K562 (cell line): Measurements from ENCODE around the gene PGPEP1. TPM values are rescaled to one million over a fixed set of nuclear protein-coding genes. Genes with fewer than 3 reads are reported as not detected.

ENCODE experiments used
- ATF4 ChIP-seq: fragments of 450-650 bp; formaldehyde crosslinking; IDR thresholded peaks from 2 replicates; pipeline ENCODE4 v1.4.0; 2022; ENCODE audit warnings: mild to moderate bottlenecking, moderate library complexity
- BRF2 ChIP-seq: IDR thresholded peaks from 3 replicates; pipeline ENCODE4 v1.6.1; 2011; ENCODE audit warnings: borderline replicate concordance, mild to moderate bottlenecking; ENCODE audit not compliant: insufficient read length, insufficient read depth
- CBFA2T3 ChIP-seq: fragments of 450-650 bp; IDR thresholded peaks from 2 replicates; pipeline ENCODE4 v1.6.1; 2017
- DPF2 ChIP-seq: fragments of 450-650 bp; IDR thresholded peaks from 2 replicates; pipeline ENCODE4 v1.6.1; 2016
- EP400 ChIP-seq: fragments of 450-650 bp; IDR thresholded peaks from 2 replicates; pipeline ENCODE4 v1.6.1; 2017; ENCODE audit warnings: antibody characterized with exemption, mild to moderate bottlenecking, moderate library complexity
- FOS ChIP-seq: IDR thresholded peaks from 3 replicates; pipeline ENCODE4 v1.6.1; 2011; ENCODE audit not compliant: insufficient read length; ENCODE audit errors: extremely low read depth
- FOXM1 ChIP-seq, 2 experiments: fragments of 450-650 bp in 1 of 2; sonication (generic) in 1 of 2; formaldehyde crosslinking in 1 of 2; IDR thresholded peaks; 2 replicates each; pipeline versions ENCODE4 v1.6.1 to v1.9.0; 2017 to 2022; ENCODE audit warnings: low read depth in 2 of 2, mild to moderate bottlenecking in 2 of 2, missing genetic modification reagents in 1 of 2, moderate library complexity in 1 of 2
- GABPA ChIP-seq: fragments of 200-800 bp; sonication (Bioruptor generic); conservative IDR thresholded peaks from 2 replicates; pipeline ENCODE4 v1.6.1; 2016; ENCODE audit warnings: low read depth, missing genetic modification characterization, missing compliant biosample characterization
- KDM2B ChIP-seq: fragments of 250-450 bp; sonication (Bioruptor Pico); IDR thresholded peaks from 2 replicates; pipeline ENCODE4 v1.8.0; 2021; ENCODE audit warnings: mild to moderate bottlenecking, moderate library complexity
- RFX5 ChIP-seq: IDR thresholded peaks from 2 replicates; pipeline ENCODE4 v1.6.1; 2011; ENCODE audit warnings: low read depth, mild to moderate bottlenecking, improper control_type of control experiment, low read length
- RNF2 ChIP-seq: sonication (generic); IDR thresholded peaks from 2 replicates; pipeline ENCODE4 v1.6.1; 2016
- SIN3A ChIP-seq, 2 experiments: fragments of 150-350 bp in 1 of 2; IDR thresholded peaks; 2 replicates each; pipeline ENCODE4 v1.6.1; 2011 to 2016; ENCODE audit warnings: borderline replicate concordance in 2 of 2, low read depth in 2 of 2, low read length in 2 of 2, mild to moderate bottlenecking in 2 of 2, moderate library complexity in 2 of 2; ENCODE audit not compliant: control insufficient read depth in 1 of 2
- SOX6 ChIP-seq: fragments of 450-650 bp; IDR thresholded peaks from 2 replicates; pipeline ENCODE4 v1.6.1; 2014; ENCODE audit warnings: mild to moderate bottlenecking
- TAF1 ChIP-seq: IDR thresholded peaks from 2 replicates; pipeline ENCODE4 v1.6.1; 2011; ENCODE audit warnings: mild to moderate bottlenecking, low read length, moderate library complexity; ENCODE audit not compliant: insufficient read depth, control insufficient read depth, severe bottlenecking; ENCODE audit errors: extremely low read depth
- TRIM25 ChIP-seq: fragments of 450-650 bp; IDR thresholded peaks from 2 replicates; pipeline ENCODE4 v1.7.0; 2016; ENCODE audit warnings: borderline replicate concordance
- WHSC1 ChIP-seq: IDR thresholded peaks from one replicate; pipeline ENCODE4 v1.6.1; 2012; ENCODE audit warnings: low read length, control low read depth, inconsistent platforms
- ZBTB17 ChIP-seq: fragments of 450-650 bp; formaldehyde crosslinking; IDR thresholded peaks from 2 replicates; pipeline ENCODE4 v1.4.0; 2020; ENCODE audit warnings: mild to moderate bottlenecking
- ZBTB8A ChIP-seq: fragments of 450-650 bp; IDR thresholded peaks from 2 replicates; pipeline ENCODE4 v1.6.1; 2018; ENCODE audit warnings: mild to moderate bottlenecking, moderate library complexity; ENCODE audit not compliant: partially characterized antibody
- ZC3H4 ChIP-seq: sonication (generic); formaldehyde crosslinking; IDR thresholded peaks from 2 replicates; pipeline ENCODE4 v1.9.0; 2021; ENCODE audit warnings: missing genetic modification reagents, borderline replicate concordance
- ZEB2 ChIP-seq: fragments of 450-650 bp; IDR thresholded peaks from 2 replicates; pipeline ENCODE4 v1.6.1; 2016
- ZNF197 ChIP-seq: fragments of 200-800 bp; sonication (Bioruptor generic); IDR thresholded peaks from 2 replicates; pipeline ENCODE4 v1.6.1; 2016; ENCODE audit warnings: low read depth, missing genetic modification characterization, missing compliant biosample characterization
- ZNF655 ChIP-seq: fragments of 250-450 bp; sonication (Bioruptor Pico); IDR thresholded peaks from 2 replicates; pipeline ENCODE4 v1.5.0; 2021
- ZNF780A ChIP-seq: fragments of 250-450 bp; sonication (Bioruptor Pico); IDR thresholded peaks from 2 replicates; pipeline ENCODE4 v1.5.0; 2021; ENCODE audit warnings: mild to moderate bottlenecking
- polyA plus RNA-seq, 8 experiments: library from polyadenylated mRNA; depleted of rRNA in 4 of 8; stranded (reverse) in 5 of 8; unstranded in 3 of 8; fragments of >200 nt; fragmentation: Nextera tagmentation in 2 of 8; fragmentation: Illumina TruSeq in 1 of 8; extraction: Ambion mirVana in 2 of 8; extraction: Trizol in 1 of 8; gene quantifications; 2 replicates each; pipeline versions ENCODE4 v1.2.1 to v1.2.3, GENCODE V29; 2011 to 2014; ENCODE audit warnings: inconsistent platforms in 1 of 8, missing spikeins in 1 of 8
- total RNA-seq, 7 experiments: library from RNA; depleted of rRNA in 6 of 7; stranded (reverse); fragments of >200 nt in 6 of 7; fragmentation: Illumina TruSeq in 2 of 7; extraction: Trizol in 2 of 7; gene quantifications; 2 replicates each; pipeline versions ENCODE4 v1.2.1 to v1.2.3, GENCODE V29; 2011 to 2021; ENCODE audit warnings: low replicate concordance in 1 of 7

Gene PGPEP1
- total and polyA plus RNA-seq, 9 of the 15 experiments (the other 6 are each of a cell fraction or from before 2014, with no cell fraction given): 10.0 to 69.6 (median 33.5) TPM

- TF ChIP-seq TRIM25 (no peak), DPF2 (peak; percentile 65; the same call in 1 of the 2 replicates), BRF2 (no peak), WHSC1 (no peak), ZNF780A (CRISPR knock-in tag) (no peak), KDM2B (CRISPR knock-in tag) (no peak), TAF1 (peak; percentile 58), RFX5 (no peak), SOX6 (0 out of 2 replicates have a peak, but pooled peaks have one; percentile 23), FOS (no peak), ZNF197 (CRISPR knock-in tag) (no peak), ZEB2 (peak; percentile 79), ZBTB17 (CRISPR knock-in tag) (no peak), CBFA2T3 (peak; percentile 31; the same call in 1 of the 2 replicates), GABPA (peak; percentile 84), RNF2 (no peak), ZC3H4 (CRISPR knock-in tag) (peak; percentile 86; the same call in 1 of the 2 replicates), ZBTB8A (no peak), ZNF655 (CRISPR knock-in tag) (no peak), SIN3A (IDR thresholded peaks at IDR 0.05; ENCODE audit: borderline replicate concordance in 2 of 2, control insufficient read depth in 1 of 2, low read depth in 2 of 2, low read length in 2 of 2) (peak; percentile 69 to 85; a peak in 3 of 4 replicates), EP400 (peak; percentile 86), FOXM1 (IDR thresholded peaks at IDR 0.05; ENCODE audit: low read depth) (0 out of 2 replicates have a peak, but pooled peaks have one; percentile 42), FOXM1 (CRISPR knock-in tag; IDR thresholded peaks at IDR 0.05; ENCODE audit: low read depth) (no peak), ATF4 (CRISPR knock-in tag) (no peak)
Measured at GRCh38 chr19:18340990-18341868, 831 bp downstream of the PGPEP1 start (continued).
